ENCODE measurements around the gene VSIR. TPM values are rescaled to one million over a fixed set of nuclear protein-coding genes. Genes with fewer than 3 reads are reported as not detected.

Gene VSIR
- polyA plus RNA-seq, 3 donors from 2014 or later, result 183 to 376 (median 274) TPM

GRCh38 chr10:71770789-71771188 lies 2.5 kb downstream of the VSIR start:
- DNase-seq, result no peak
- Mint-ChIP-seq H3K27ac (peak overlapping the region; percentile 90 to 98 (median 96)), H3K27me3 (ENCODE audit: low read depth in 3 of 3) (peaks cover 0 to 13% (median 9%) of the 10 kb centered on the region in 3 donors), H3K36me3 (peaks cover 0 to 10% (median 6%) of the 10 kb centered on the region in 3 donors), H3K9me3 (no peaks in the 10 kb centered on the region), H3K4me3 (peak overlapping the region; percentile 91 to 94 (median 92)), H3K4me1 (peaks cover 85 to 88% of the 10 kb centered on the region in 2 donors)

GRCh38 chr10:71770255-71770654 lies 3.1 kb downstream of the VSIR start:
- Mint-ChIP-seq H3K4me3 (peak overlapping the region; percentile 91 to 94 (median 92)), H3K9me3 (no peaks in the 10 kb centered on the region), H3K27ac (peak overlapping the region; percentile 95 to 100 (median 98)), H3K27me3 (ENCODE audit: low read depth in 3 of 3) (peaks cover 0 to 13% (median 9%) of the 10 kb centered on the region in 3 donors), H3K36me3 (peaks cover 0 to 10% (median 6%) of the 10 kb centered on the region in 3 donors), H3K4me1 (peaks cover 85 to 88% of the 10 kb centered on the region in 2 donors)
- DNase-seq, result no peak

- DNase-seq, result peak in 1 of 3 donors; percentile 40
- H3K36me3 Mint-ChIP-seq, result peaks cover 0 to 10% (median 6%) of the 10 kb centered on the region in 3 donors
- peak overlapping the region; percentile 91 to 94 (median 92) for H3K4me3 Mint-ChIP-seq
- H3K27me3 Mint-ChIP-seq (ENCODE audit: low read depth in 3 of 3), result peaks cover 0 to 13% (median 9%) of the 10 kb centered on the region in 3 donors
- peaks cover 89 to 91% of the 10 kb centered on the region in 2 donors for H3K4me1 Mint-ChIP-seq
- H3K9me3 Mint-ChIP-seq, result no peaks in the 10 kb centered on the region
- peak overlapping the region; percentile 95 to 100 (median 98) for H3K27ac Mint-ChIP-seq
These were observed 4.0 kb downstream of the VSIR start for GRCh38 chr10:71769279-71769823.

- DNase-seq, result no peak
- Mint-ChIP-seq H3K4me3 (peak overlapping the region; percentile 81 to 94 (median 92)), H3K36me3 (peaks cover 0 to 18% (median 6%) of the 10 kb centered on the region in 3 donors), H3K27me3 (ENCODE audit: low read depth in 3 of 3) (peaks cover 0 to 13% (median 5%) of the 10 kb centered on the region in 3 donors), H3K9me3 (no peaks in the 10 kb centered on the region), H3K4me1 (peaks cover 95 to 100% of the 10 kb centered on the region in 2 donors), H3K27ac (peak overlapping the region; percentile 95 to 100 (median 98))
These were observed 5.8 kb downstream of the VSIR start for GRCh38 chr10:71767420-71768035.

- peaks cover 0 to 13% (median 5%) of the 10 kb centered on the region in 3 donors for H3K27me3 Mint-ChIP-seq (ENCODE audit: low read depth in 3 of 3)
- H3K4me3 Mint-ChIP-seq, result peak overlapping the region; percentile 75 to 92 (median 88)
- H3K9me3 Mint-ChIP-seq, result no peaks in the 10 kb centered on the region
- DNase-seq, result peak; percentile 69 to 77 (median 77)
- H3K4me1 Mint-ChIP-seq, result peaks cover 95 to 100% of the 10 kb centered on the region in 2 donors
- H3K27ac Mint-ChIP-seq, result peak overlapping the region; percentile 95 to 100 (median 98)
- peaks cover 0 to 18% (median 6%) of the 10 kb centered on the region in 3 donors for H3K36me3 Mint-ChIP-seq
These were observed 6.5 kb downstream of the VSIR start for GRCh38 chr10:71766717-71767419.

GRCh38 chr10:71765906-71766716 lies 7.2 kb downstream of the VSIR start:
- no peak for DNase-seq
- H3K27ac Mint-ChIP-seq, result peak overlapping the region; percentile 95 to 100 (median 98)
- peak overlapping the region; percentile 75 to 92 (median 88) for H3K4me3 Mint-ChIP-seq
- H3K4me1 Mint-ChIP-seq, result peaks cover 95 to 100% of the 10 kb centered on the region in 2 donors
- H3K27me3 Mint-ChIP-seq (ENCODE audit: low read depth in 3 of 3), result peaks cover 3 to 12% (median 7%) of the 10 kb centered on the region in 3 donors
- H3K9me3 Mint-ChIP-seq, result no peaks in the 10 kb centered on the region
- peaks cover 0 to 25% (median 8%) of the 10 kb centered on the region in 3 donors for H3K36me3 Mint-ChIP-seq

DNA sequence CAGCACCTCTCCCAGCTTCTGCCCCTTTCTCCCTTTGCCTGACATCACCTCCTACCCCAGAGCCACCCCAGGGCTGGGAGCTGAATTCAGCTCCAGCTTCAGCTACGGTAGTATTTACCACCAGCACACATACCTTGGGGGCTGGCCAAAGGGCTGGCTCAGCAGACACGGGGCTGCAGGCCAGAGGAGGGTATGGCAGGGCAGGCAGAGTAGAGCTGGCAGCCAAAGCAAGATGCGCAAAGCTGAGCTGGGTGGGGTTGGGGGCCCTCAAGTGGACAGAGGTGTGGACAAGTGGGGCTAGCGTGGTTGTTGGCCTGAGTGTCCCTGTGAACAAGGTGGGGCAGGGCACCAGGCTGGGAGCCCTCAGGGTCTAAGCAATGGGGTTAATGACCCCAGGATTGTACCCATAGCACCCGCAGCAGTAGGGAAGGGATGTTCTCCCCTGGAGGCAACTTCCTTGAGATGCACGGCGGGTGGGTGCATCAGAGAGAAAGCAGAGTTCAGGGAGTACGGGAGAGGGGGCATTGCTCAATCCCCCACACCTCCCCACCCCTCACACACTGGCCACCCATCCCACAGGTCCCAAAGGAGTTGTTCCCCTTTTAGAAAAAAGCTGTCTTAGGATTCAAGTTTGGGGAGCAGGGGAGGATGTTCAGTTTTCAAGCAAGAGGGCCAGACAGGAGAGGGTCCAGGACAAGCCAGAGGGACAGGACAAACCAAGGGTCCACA lies 8.0 kb downstream of the VSIR start:
- H3K27ac Mint-ChIP-seq, result peak overlapping the region; percentile 54 to 98 (median 79)
- DNase-seq, result no peak
- peak overlapping the region; percentile 23 to 55 (median 36) for H3K4me3 Mint-ChIP-seq
- peaks cover 95 to 100% of the 10 kb centered on the region in 2 donors for H3K4me1 Mint-ChIP-seq
- no peaks in the 10 kb centered on the region for H3K9me3 Mint-ChIP-seq
- peaks cover 5 to 13% (median 8%) of the 10 kb centered on the region in 3 donors for H3K27me3 Mint-ChIP-seq (ENCODE audit: low read depth in 3 of 3)
- H3K36me3 Mint-ChIP-seq, result peaks cover 0 to 31% (median 14%) of the 10 kb centered on the region in 3 donors

DNA sequence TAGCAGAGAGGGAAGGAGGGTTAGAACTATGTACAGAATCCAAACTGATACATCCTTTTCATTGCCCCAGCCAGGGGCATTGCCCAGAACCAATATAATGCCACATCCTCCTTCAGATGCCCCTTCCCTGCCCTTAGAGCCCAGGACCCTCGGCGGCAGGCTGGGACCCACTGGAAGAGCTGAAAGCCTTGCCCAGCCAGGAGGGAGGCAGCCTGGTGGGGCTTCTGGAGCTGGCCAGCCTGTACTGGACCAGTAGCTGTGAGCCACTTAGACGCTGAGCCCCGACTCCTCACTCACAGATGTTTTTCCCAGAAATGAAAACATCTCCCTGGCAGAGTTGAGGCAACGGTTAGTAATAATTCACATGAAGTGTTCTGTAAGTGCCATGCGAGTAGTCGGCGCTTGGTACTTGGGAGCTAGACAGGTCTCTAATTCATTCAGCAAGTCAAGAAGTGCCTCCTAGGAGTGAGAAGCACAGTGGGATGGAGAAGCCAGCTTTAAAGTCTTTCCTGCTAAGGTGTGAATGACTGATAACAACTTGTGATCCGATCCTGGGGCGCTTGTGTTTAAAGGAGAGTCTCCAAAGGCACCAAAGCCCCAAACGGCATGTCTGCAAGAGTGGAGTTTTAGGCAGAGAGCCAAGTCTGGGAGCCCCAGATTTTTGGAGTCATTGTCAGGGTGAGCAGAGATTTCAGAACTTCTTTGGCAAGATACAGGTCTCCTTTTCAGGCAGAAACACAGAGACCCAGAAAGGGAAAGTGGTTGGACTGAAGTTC lies 9.8 kb downstream of the VSIR start:
- peaks cover 0 to 27% (median 10%) of the 10 kb centered on the region in 3 donors for H3K36me3 Mint-ChIP-seq
- no peak for DNase-seq
- peaks cover 82 to 87% of the 10 kb centered on the region in 2 donors for H3K4me1 Mint-ChIP-seq
- H3K27ac Mint-ChIP-seq, result peak overlapping the region; percentile 57 to 98 (median 90)
- peaks cover 5 to 10% (median 8%) of the 10 kb centered on the region in 3 donors for H3K27me3 Mint-ChIP-seq (ENCODE audit: low read depth in 3 of 3)
- H3K9me3 Mint-ChIP-seq, result no peaks in the 10 kb centered on the region
- peak overlapping the region in 1 of 5 donors; percentile 14 for H3K4me3 Mint-ChIP-seq

- Mint-ChIP-seq H3K4me1 (peaks cover 82 to 87% of the 10 kb centered on the region in 2 donors), H3K27ac (peak overlapping the region; percentile 30 to 98 (median 82)), H3K9me3 (no peaks in the 10 kb centered on the region), H3K27me3 (ENCODE audit: low read depth in 3 of 3) (peaks cover 5 to 10% (median 8%) of the 10 kb centered on the region in 3 donors), H3K4me3 (no peak overlapping the region), H3K36me3 (peaks cover 0 to 31% (median 12%) of the 10 kb centered on the region in 3 donors)
- no peak for DNase-seq
These were observed 11.0 kb downstream of the VSIR start for GRCh38 chr10:71762324-71762723.

DNA sequence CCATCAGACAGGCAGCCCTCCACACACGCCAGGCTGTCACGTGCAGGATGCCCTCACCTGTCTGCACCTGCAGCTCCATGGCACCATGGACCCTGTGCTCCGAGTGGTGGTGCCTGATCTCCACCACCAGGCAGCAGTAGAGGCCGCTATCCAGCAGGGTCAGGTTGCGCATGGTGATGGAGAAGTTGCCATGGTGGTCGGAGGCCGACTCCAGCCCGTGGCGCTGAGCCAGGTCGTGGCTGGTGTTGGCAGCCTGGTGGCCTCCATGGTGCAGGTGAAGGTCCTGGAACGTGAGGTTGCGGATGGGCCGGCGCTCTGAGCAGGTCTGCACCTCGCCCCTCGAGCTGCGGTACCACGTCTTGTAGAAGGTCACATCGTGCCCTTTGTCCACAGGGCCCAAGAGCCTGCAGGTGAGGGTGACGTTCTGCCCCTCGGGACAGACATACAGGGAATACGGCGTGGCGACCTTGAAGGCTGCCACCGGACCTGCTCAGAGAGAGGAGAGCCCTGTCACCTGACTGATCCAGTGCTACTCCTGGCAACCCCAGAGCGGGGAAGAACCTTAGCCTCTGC lies 11.7 kb downstream of the VSIR start:
- H3K27ac Mint-ChIP-seq, result peak overlapping the region; percentile 76 to 96 (median 90)
- H3K4me1 Mint-ChIP-seq, result peaks cover 82 to 87% of the 10 kb centered on the region in 2 donors
- H3K9me3 Mint-ChIP-seq, result no peaks in the 10 kb centered on the region
- DNase-seq, result no peak
- peaks cover 3 to 5% (median 5%) of the 10 kb centered on the region in 3 donors for H3K27me3 Mint-ChIP-seq (ENCODE audit: low read depth in 3 of 3)
- peaks cover 0 to 33% (median 12%) of the 10 kb centered on the region in 3 donors for H3K36me3 Mint-ChIP-seq
- peak overlapping the region; percentile 10 to 81 (median 77) for H3K4me3 Mint-ChIP-seq

- no peaks in the 10 kb centered on the region for H3K9me3 Mint-ChIP-seq
- H3K4me3 Mint-ChIP-seq, result peak overlapping the region; percentile 10 to 81 (median 77)
- peak; percentile 55 to 63 (median 60) for DNase-seq
- peaks cover 2 to 5% (median 4%) of the 10 kb centered on the region in 3 donors for H3K27me3 Mint-ChIP-seq (ENCODE audit: low read depth in 3 of 3)
- peak overlapping the region; percentile 76 to 96 (median 90) for H3K27ac Mint-ChIP-seq
- H3K4me1 Mint-ChIP-seq, result peaks cover 83 to 87% of the 10 kb centered on the region in 2 donors
- H3K36me3 Mint-ChIP-seq, result peaks cover 0 to 38% (median 14%) of the 10 kb centered on the region in 3 donors
These were observed 12.2 kb downstream of the VSIR start for GRCh38 chr10:71761105-71761511.

Measured in immature natural killer cell (primary cell).